A172 (cell line): Measurements from ENCODE around the gene INTU. TPM values are rescaled to one million over a fixed set of nuclear protein-coding genes. Genes with fewer than 3 reads are reported as not detected.
"Not testable (repeated sequence)": the region's sequence is repeated elsewhere in the genome, so short reads cannot be mapped to it uniquely, and the experiment has no call there.

Experiments
- DNase-seq: peaks from one replicate; pipeline ENCODE4 v3.0.0-alpha.2; 2015; ENCODE audit warnings: low spot score
- total RNA-seq: library from RNA; depleted of rRNA; stranded (reverse); fragments of >200 nt; shearing (Covaris generic); gene quantifications from 2 replicates; pipeline ENCODE4 v1.2.3, GENCODE V29; 2014; rRNA removed

Gene INTU
- 2.9 and 3.3 TPM in 2 replicates for total RNA-seq

DNA sequence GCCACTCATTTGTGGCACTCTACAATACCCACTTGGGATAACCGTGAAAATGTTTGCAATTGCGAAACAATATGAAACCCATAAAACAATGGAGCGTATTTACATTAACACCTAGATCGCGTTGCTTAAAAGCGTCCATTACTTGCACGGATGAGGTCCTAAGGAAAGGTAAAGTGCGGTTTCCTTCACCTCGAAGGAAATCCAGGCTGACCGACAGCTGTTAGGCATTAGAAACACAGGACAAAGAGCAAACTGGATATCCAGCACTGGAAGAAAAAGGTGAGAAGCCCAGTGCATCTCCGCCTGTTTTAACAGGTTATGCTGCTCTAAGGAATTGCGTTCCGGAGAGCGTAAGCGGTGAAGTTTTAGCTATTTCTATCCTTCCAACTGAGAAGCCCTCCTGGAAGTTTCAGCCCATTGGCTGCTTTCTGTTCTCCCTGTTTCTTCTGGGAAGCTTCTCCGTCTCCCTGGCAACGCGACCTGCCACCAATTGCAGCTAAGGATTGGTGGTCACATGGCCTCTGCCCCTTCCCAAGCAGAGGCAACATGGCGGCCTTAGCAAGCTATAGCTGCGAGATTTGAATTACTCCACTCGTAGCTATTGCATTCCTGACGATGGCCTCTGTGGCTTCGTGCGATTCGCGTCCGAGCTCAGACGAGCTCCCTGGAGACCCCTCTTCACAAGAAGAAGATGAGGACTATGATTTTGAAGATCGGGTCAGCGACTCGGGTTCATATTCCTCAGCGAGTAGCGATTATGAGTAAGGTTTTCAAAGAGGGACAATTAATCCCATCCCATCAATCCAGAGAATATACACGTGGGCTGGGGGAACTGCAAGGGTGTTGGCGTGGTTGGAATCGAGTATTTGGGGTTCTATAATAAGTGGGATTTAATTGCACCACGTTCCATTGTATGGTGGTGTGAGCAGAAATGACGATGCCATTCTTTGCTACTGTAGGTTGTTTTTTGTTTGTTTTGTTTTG, at the start of gene INTU:
Gene INTU (plus strand): TSS at position 538 of the 984 bp plus-strand sequence. CDS start 78 bp downstream, at position 616.
- DNase-seq = peak; percentile 88

DNA sequence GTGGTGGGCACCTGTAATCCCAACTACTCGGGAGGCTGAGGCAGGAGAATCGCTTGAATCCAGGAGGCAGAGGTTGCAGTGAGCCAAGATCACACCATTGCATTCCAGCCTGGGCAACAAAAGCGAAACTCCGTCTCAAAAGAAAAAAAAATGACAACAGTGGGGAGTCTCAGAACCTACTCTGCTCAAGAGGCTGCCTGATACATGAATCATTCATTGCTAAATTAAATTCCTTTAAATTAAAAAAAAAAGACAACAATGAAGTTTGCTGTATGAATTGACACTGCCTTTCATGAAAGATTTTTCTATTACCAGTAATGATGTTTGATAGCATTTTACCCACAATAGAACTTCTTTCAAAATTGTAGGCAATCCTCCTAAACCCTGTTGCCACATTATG, 46.3 kb upstream of the INTU start:
- peak; percentile 8 for DNase-seq

DNA sequence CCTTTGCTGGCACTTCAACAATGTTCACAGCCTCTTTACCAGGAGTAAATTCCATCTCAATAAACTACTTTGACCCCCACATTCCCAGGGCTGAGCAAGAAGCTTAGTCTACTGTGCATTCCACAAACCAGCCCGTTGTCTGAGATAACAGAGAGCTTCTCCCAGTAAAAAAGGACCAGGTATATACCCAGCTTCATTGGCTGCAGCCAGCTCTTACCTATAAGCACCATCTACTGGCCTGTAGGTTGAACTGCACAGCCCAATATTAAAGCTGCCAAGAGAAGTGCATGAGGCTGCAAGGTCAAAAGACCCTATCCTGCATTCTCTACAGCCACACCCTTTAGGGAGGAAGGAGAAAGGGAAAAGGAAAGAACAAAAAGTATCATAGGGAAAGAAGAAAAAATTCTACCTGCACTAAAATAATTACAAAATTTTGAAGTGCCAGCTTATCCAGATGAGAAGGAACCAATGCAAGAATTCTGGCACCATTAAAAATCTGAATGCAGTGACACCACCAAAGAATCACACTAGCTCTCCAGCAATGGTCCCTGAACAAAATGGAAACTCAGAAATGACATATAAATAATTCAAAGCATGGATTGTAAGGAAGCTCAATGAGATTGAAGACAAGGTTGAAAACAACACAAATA, 45.7 kb upstream of the INTU start:
- DNase-seq = peak; percentile 51

GRCh38 chr4:127589153-127589552, 43.6 kb upstream of the INTU start:
- DNase-seq = not testable (repeated sequence)

DNA sequence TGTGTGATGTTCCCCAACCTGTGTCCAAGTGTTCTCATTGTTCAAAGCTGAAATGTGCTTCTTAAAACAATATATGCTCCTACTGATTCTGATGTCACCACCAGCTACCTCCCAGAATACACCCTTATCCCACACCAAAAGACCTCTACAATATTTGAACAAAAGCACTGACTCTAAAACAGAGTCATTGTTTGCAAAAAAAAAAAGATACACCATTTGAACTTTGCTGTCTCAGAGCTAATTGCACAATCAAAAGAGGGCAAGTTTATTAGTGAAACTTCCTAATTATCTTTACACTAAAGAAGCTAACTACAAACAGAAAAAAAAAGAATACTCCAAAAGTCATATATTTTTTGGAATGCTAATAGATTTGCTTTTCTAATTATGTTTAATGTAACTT, 34.1 kb upstream of the INTU start:
- no peak for DNase-seq

DNA sequence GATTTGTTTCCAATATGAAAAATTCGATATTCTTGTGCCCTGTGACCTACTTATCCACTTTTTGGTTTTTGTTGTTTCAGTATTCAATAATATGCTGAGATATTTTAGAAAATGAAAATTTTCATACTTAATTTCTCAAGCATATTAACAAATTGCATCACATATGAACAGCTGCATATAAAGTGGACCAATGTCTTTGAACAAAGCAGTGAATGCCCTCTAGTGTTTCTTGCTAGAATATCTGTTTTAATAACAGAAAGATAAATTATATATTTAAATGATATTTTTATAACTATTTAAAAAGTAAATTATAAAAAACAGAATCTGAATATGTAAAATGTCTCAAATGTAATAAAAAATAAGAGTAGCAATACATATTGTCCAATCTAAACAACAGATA, 31.7 kb upstream of the INTU start:
- no peak for DNase-seq

- DNase-seq = peak; percentile 28
These were observed 27.6 kb upstream of the INTU start for GRCh38 chr4:127604949-127605709.

GRCh38 chr4:127606823-127607222, 25.9 kb upstream of the INTU start:
- peak; percentile 9 for DNase-seq

DNA sequence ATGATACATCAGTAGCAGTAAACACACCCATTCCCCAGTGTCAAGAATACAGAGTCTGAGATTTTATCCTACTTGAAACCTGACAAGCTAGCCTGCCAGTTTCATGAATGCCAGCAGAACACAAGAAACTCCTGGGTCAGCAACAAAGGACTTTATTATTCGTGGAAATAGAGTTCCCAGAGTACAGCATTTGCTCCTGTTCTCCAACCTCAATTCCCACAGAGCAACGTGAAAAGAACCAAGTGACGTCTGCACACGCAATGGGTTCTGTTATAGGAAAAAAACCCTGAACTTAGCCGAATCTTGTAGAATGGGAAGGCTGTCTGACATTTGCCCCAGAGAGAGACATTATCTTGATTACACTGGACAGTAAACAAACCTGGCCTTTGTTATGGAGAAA, 23.3 kb upstream of the INTU start:
- DNase-seq = no peak

DNA sequence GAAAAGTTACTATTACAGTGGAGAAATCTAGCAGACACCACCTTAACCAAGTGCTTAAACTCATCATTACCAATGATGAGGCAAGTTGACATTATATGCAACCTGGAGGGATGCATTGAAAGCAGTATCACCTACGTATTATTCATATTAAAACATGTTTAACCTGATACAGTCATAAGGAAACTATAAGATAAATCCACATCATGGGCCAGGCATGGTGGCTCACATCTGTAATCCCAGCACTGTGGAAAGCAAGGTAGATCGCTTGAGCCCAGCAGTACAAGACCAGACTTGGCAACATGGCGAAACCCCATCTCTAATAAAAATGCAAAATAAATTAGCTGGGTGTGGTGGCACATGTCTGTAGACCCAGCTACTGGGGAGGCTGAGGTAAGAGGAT, 22.3 kb upstream of the INTU start:
- no peak for DNase-seq

GRCh38 chr4:127616898-127617297, 15.9 kb upstream of the INTU start:
- DNase-seq = no peak

DNA sequence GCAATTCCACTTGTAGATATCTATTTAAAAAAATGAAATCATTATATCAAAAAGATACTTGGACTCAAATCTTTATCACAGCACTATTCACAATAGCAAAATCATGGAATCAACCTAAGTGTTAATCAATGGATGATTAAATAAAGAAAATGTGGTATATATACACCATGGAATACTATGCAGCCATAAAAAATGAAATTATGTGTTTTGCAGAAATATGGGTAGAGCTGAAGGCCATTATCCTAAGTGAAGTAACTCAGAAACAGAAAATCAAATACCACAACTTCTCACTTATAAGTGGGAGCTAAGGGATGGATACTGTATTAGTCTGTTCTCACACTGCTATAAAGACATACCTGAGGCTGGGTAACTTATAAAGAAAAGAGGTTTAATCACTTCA, 14.3 kb upstream of the INTU start:
- DNase-seq = no peak

DNA sequence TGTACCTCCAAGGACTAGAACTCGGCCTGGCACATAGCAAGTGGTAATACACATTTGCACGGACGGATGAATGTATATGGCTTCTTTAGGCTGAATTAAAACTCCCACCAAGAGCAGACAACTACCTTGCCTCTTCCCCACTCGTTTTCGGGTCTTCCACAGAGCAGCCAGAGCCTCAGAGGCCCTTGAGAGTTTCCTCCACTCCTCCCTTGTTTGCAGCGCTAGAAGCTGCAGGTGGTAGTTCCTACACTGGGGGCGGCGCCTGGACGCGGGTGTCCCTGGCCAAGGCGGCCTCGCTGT, 10.2 kb upstream of the INTU start:
- no peak for DNase-seq

DNA sequence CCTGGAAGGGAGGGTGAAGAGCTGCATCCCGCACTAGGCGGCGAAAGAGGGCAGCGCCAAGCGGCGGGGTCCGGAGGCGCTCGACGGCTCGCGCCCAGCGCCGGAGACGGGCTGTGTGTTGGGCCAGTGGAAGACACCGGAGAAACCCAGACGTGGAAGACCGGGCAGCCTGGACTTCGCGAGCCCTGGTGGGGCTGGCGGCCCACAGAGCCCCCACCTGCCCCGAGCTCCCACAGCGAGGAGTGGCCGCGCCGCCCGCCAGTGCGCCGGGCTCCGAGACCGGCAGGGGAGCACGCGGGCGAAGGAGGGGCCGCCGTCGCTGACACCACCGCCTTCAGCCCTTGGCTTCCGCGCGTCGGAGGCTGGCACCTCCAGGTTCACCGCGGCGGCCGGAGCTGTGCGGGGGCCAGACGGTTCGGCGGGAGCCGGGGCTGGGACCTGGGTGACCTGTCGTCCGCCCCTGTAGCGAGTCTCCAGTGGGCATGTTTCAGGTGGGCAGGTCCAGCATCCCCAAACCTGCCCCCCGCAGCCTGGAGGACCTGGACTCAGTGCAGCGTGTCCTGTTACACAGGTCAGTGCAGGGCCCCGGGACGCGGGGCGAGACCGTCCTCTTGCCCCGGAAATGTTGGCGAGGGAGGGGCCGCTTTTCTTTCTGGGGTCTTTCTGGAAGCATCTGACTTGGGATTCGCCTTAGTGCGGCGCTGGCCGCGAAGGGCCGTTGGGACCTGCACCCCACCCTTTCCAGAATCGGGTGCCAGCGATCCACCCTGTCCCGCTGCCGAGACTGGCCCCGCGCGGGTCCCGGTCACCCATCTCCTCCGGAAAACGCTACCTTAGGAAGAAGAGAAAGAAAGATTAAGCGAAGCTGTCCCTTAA, 9.6 kb upstream of the INTU start:
- DNase-seq = no peak

GRCh38 chr4:127623797-127624083, 9.0 kb upstream of the INTU start:
- DNase-seq = no peak

- no peak for DNase-seq
These were observed 8.6 kb upstream of the INTU start for GRCh38 chr4:127624173-127624572.

GRCh38 chr4:127629371-127629770, 3.4 kb upstream of the INTU start:
- DNase-seq = no peak

GRCh38 chr4:127630152-127630551, 2.6 kb upstream of the INTU start:
- no peak for DNase-seq

GRCh38 chr4:127631420-127631819, 1.3 kb upstream of the INTU start:
- DNase-seq = peak; percentile 16

DNA sequence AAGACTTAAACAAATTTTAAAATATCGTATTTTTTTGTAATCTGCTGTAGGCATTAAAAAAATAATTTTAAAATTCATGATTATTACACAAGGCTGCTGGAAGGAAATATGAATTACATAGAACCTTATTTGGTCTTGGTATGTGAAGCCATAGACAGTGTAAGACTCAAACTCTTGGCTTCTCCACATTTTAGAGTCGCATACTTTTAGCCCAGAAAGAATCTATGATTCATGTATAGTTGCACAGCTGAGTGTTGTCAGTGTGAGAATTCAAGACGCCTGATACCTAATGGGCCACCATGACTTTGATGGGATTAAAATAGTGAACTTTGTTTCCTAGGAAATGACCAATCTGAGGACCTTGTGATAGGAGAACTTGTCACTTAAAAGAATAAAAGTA, 1.4 kb downstream of the INTU start:
- DNase-seq = no peak

DNA sequence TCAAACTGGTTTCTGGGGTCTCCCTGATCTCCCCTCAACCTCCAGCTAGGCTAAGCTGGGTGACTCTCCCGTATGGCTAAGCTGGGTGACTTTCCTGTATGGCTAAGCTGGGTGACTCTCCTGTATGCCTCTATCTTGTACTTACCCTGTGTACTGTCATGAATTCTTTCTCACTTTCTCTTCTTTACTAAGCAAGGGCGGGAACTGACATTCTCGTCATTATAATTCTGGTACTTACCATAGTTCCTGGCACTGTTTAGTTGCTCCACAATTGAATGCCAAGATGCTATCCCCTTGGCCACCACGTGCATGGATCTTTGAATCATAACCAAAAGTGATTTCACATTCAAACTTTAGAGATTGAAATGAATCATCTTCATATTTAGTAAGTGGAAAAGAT, 8.8 kb downstream of the INTU start:
- no peak for DNase-seq

- DNase-seq = no peak
These were observed 9.4 kb downstream of the INTU start for GRCh38 chr4:127642169-127642568.
